ENCODE data around the gene NLE1. TPM values are rescaled to one million over a fixed set of nuclear protein-coding genes. Genes with fewer than 3 reads are reported as not detected.
"Not testable (repeated sequence)": the region's sequence is repeated elsewhere in the genome, so short reads cannot be mapped to it uniquely, and the experiment has no call there.

NLE1 gene
- total RNA-seq, 1 experiment from 2014 or later, result 36.2 TPM

DNA sequence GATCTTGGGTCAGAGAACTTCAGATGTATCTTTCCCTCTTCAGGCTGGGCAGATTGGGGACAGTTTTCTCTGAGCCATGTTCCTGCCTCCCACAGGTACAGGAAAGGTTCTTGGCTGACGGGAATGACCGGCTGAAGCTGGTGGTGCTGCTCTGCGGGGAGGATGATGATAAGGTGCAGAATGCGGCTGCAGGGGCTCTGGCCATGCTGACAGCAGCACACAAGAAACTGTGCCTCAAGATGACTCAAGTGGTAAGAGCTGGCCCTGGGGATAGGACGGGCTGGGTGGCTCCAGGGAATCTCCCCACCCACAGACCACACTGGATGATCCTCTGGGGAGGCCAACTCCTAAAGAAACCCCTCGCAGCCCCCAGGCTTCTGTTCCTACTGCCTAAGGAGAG, 41.2 kb upstream of the NLE1 start:
- H3K4me1 Mint-ChIP-seq (ENCODE audit: insufficient read depth, unreplicated experiment), result no peaks in the 10 kb centered on the region
- H3K27ac Mint-ChIP-seq (ENCODE audit: low read depth, unreplicated experiment), result no peak overlapping the region
- CTCF ChIA-PET, result interaction anchor here (0.6 kb wide), 1 partner anchor 148 kb away, joined by 3 read pairs; no protein-coding TSS in a partner anchor
- DNase-seq (ENCODE audit: unreplicated experiment), result no peak
- H3K27me3 Mint-ChIP-seq (ENCODE audit: insufficient read depth, unreplicated experiment), result peaks cover 22% of the 10 kb centered on the region
- POLR2A ChIA-PET, result no interaction called here
- H3K4me3 Mint-ChIP-seq (ENCODE audit: unreplicated experiment), result no peak overlapping the region
- no TSS peak for BruUV-seq (replicated peaks)
- intact Hi-C loops (cut with micrococcal nuclease), result no loop called here
- no peaks in the 10 kb centered on the region for H3K36me3 Mint-ChIP-seq (ENCODE audit: insufficient read depth, unreplicated experiment)
- no peaks in the 10 kb centered on the region for H3K9me3 Mint-ChIP-seq (ENCODE audit: unreplicated experiment)
- TF ChIP-seq, protein P1, sequence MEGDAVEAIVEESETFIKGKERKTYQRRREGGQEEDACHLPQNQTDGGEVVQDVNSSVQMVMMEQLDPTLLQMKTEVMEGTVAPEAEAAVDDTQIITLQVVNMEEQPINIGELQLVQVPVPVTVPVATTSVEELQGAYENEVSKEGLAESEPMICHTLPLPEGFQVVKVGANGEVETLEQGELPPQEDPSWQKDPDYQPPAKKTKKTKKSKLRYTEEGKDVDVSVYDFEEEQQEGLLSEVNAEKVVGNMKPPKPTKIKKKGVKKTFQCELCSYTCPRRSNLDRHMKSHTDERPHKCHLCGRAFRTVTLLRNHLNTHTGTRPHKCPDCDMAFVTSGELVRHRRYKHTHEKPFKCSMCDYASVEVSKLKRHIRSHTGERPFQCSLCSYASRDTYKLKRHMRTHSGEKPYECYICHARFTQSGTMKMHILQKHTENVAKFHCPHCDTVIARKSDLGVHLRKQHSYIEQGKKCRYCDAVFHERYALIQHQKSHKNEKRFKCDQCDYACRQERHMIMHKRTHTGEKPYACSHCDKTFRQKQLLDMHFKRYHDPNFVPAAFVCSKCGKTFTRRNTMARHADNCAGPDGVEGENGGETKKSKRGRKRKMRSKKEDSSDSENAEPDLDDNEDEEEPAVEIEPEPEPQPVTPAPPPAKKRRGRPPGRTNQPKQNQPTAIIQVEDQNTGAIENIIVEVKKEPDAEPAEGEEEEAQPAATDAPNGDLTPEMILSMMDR (IDR thresholded peaks at IDR 0.05; ENCODE audit: unreplicated experiment), result no peak

DNA sequence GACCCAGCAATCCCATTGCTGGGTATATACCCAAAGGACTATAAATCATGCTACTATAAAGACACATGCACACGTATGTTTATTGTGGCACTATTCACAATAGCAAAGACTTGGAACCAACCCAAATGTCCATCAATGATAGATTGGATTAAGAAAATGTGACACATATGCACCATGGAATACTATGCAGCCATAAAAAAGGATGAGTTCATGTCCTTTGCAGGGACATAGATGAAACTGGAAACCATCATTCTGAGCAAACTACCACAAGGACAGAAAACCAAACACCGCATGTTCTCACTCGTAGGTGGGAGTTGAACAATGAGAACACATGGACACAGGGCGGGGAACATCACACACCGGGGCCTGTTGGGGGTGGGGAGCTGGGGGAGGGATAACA, 37.3 kb upstream of the NLE1 start:
- BruUV-seq (replicated peaks); CTCF ChIA-PET; intact Hi-C loops (cut with micrococcal nuclease); H3K4me3 Mint-ChIP-seq (ENCODE audit: unreplicated experiment); H3K36me3 Mint-ChIP-seq (ENCODE audit: insufficient read depth, unreplicated experiment); H3K9me3 Mint-ChIP-seq (ENCODE audit: unreplicated experiment); H3K27ac Mint-ChIP-seq (ENCODE audit: low read depth, unreplicated experiment); POLR2A ChIA-PET; DNase-seq (ENCODE audit: unreplicated experiment); H3K4me1 Mint-ChIP-seq (ENCODE audit: insufficient read depth, unreplicated experiment): not testable (repeated sequence)
- peaks cover 33% of the 10 kb centered on the region for H3K27me3 Mint-ChIP-seq (ENCODE audit: insufficient read depth, unreplicated experiment)

DNA sequence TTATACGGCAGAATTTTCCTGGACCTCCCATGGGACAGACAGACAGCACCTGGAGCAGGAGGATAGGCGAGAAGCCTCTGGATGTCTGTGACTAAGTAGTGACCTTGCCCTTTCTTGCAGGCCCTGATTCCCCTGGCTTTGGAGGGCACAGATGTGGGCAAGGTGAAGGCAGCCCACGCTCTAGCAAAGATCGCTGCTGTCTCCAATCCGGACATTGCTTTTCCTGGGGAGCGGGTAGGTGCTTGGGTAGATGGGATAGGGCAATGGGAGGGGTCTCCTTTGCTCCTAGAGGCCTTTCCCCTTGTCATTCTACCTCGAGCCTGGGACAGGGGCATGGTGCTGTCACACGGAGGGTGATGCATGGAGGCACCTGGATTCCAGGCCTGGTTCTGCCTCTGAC, 34.8 kb upstream of the NLE1 start:
- Mint-ChIP-seq H3K9me3 (ENCODE audit: unreplicated experiment) (no peaks in the 10 kb centered on the region), H3K36me3 (ENCODE audit: insufficient read depth, unreplicated experiment) (no peaks in the 10 kb centered on the region), H3K4me1 (ENCODE audit: insufficient read depth, unreplicated experiment) (no peaks in the 10 kb centered on the region), H3K27ac (ENCODE audit: low read depth, unreplicated experiment) (no peak overlapping the region), H3K4me3 (ENCODE audit: unreplicated experiment) (no peak overlapping the region), H3K27me3 (ENCODE audit: insufficient read depth, unreplicated experiment) (peaks cover 19% of the 10 kb centered on the region)
- intact Hi-C loops (cut with micrococcal nuclease), result no loop called here
- TF ChIP-seq, protein P1 (IDR thresholded peaks at IDR 0.05; ENCODE audit: unreplicated experiment), result no peak
- no TSS peak for BruUV-seq (replicated peaks)
- CTCF ChIA-PET, result no interaction called here
- no peak for DNase-seq (ENCODE audit: unreplicated experiment)
- POLR2A ChIA-PET, result no interaction called here

DNA sequence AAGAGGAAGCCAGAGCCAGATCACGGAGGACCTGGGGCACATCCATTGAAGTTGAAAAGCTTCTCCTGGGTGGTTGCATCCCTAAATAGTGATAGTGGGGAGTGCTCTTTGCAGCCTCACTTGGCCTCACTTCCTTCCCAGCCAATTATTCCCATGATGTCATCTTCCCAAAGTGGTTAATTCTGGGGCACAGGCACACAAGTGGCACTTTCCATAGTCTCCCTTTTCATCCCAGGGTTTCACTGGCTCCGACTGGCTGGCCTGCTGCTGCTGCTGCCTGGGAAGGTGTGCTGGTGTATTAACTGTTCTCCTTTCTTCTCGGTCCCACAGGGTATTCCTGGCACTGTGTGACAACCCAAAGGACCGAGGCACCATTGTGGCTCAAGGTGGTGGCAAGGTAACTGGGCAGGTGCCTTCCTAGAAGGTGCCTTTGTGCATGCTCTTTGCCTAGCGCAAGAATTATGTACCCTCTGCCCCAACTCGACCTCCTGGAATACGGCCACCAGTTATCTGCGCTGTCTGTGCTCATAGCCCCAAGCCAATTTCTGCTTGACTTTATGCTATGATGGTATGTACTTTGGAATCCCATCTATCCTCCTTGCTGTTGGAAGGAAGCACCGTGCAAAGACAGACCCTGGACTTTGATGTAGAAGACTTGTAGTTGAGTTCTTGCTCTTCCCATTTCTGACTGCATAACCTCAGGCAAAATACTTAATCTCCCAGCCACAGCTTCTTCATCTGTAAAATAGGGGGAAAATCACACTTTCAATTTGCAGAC, 33.7 kb upstream of the NLE1 start:
- ChIA-PET POLR2A (no interaction called here), CTCF (interaction anchor here (0.6 kb wide), 1 partner anchor 17 kb away, joined by 3 read pairs; no protein-coding TSS in a partner anchor)
- Mint-ChIP-seq H3K36me3 (ENCODE audit: insufficient read depth, unreplicated experiment) (no peaks in the 10 kb centered on the region), H3K9me3 (ENCODE audit: unreplicated experiment) (no peaks in the 10 kb centered on the region), H3K4me1 (ENCODE audit: insufficient read depth, unreplicated experiment) (no peaks in the 10 kb centered on the region), H3K27ac (ENCODE audit: low read depth, unreplicated experiment) (no peak overlapping the region), H3K27me3 (ENCODE audit: insufficient read depth, unreplicated experiment) (peaks cover 15% of the 10 kb centered on the region), H3K4me3 (ENCODE audit: unreplicated experiment) (no peak overlapping the region)
- TF ChIP-seq, protein P1 (IDR thresholded peaks at IDR 0.05; ENCODE audit: unreplicated experiment), result no peak
- intact Hi-C loops (cut with micrococcal nuclease), result no loop called here
- DNase-seq (ENCODE audit: unreplicated experiment), result no peak
- BruUV-seq (replicated peaks), result no TSS peak

Data from MCF 10A (cell line).